Osteoblast (primary cell): Measurements from ENCODE around the gene FRMD6. TPM values are rescaled to one million over a fixed set of nuclear protein-coding genes. Genes with fewer than 3 reads are reported as not detected.

Experiments used
- DNase-seq: peaks from one replicate; pipeline ENCODE4 v3.0.0; 2011; ENCODE audit warnings: low spot score, mixed read lengths; ENCODE audit not compliant: insufficient read length; ENCODE audit errors: missing footprints
- H2AFZ ChIP-seq: 2 replicates; pipeline ENCODE4 v1.6.0; 2011; ENCODE audit warnings: mild to moderate bottlenecking, low read length
- H3K27ac ChIP-seq: 2 replicates; pipeline ENCODE4 v1.5.1; 2011; ENCODE audit warnings: mild to moderate bottlenecking, low read depth, low read length, moderate library complexity
- H3K27me3 ChIP-seq: 2 replicates; pipeline ENCODE4 v1.6.0; 2012; ENCODE audit warnings: mild to moderate bottlenecking, control low read depth, inconsistent platforms, low read length, moderate library complexity; ENCODE audit not compliant: insufficient read depth
- H3K36me3 ChIP-seq: 2 replicates; pipeline ENCODE4 v1.5.1; 2011; ENCODE audit warnings: mild to moderate bottlenecking, low read length, control low read depth, moderate library complexity; ENCODE audit not compliant: insufficient read depth
- H3K4me1 ChIP-seq: 2 replicates; pipeline ENCODE4 v1.5.1; 2011; ENCODE audit warnings: mild to moderate bottlenecking, low read length, control low read depth, moderate library complexity; ENCODE audit not compliant: insufficient read depth
- H3K4me2 ChIP-seq: 2 replicates; pipeline ENCODE4 v1.6.0; 2011; ENCODE audit warnings: mild to moderate bottlenecking, low read length; ENCODE audit not compliant: insufficient read depth
- H3K4me3 ChIP-seq: fragments of 200-600 bp; sonication (generic); 3 replicates; pipeline ENCODE4 v1.5.1; 2012; ENCODE audit warnings: mild to moderate bottlenecking, low read length, inconsistent platforms; ENCODE audit not compliant: insufficient read depth
- H3K79me2 ChIP-seq: 2 replicates; pipeline ENCODE4 v1.6.0; 2012; ENCODE audit warnings: mild to moderate bottlenecking, low read length, control low read depth, inconsistent platforms; ENCODE audit not compliant: insufficient read depth
- H3K9me3 ChIP-seq: 2 replicates; pipeline ENCODE4 v1.5.1; 2011; ENCODE audit warnings: low read depth, low read length, control low read depth
- H4K20me1 ChIP-seq: 2 replicates; pipeline ENCODE4 v1.6.0; 2012; ENCODE audit warnings: mild to moderate bottlenecking, low read length, control low read depth; ENCODE audit not compliant: insufficient read depth
- CTCF ChIP-seq: IDR thresholded peaks from 2 replicates; pipeline ENCODE4 v1.5.1; 2011; ENCODE audit warnings: mild to moderate bottlenecking, low read depth, low read length, moderate library complexity; ENCODE audit errors: extremely low read depth
- total RNA-seq: library from RNA; depleted of rRNA; stranded (reverse); fragments of >200 nt; gene quantifications from 2 replicates; pipeline ENCODE4 v1.2.3, GENCODE V29; 2012

FRMD6 gene
- total RNA-seq, 1 donor: 584 TPM

- TF ChIP-seq CTCF: no peak
- Histone ChIP-seq H3K27ac (peak overlapping the region; percentile 24), H2AFZ (no peak overlapping the region), H3K4me1 (peaks cover 20% of the 10 kb centered on the region), H3K79me2 (peaks cover 15% of the 10 kb centered on the region), H3K27me3 (no peaks in the 10 kb centered on the region), H3K4me3 (no peak overlapping the region), H3K9me3 (no peaks in the 10 kb centered on the region), H4K20me1 (peaks cover 46% of the 10 kb centered on the region), H3K4me2 (no peak overlapping the region), H3K36me3 (peaks cover 97% of the 10 kb centered on the region)
- no peak for DNase-seq
Measured at GRCh38 chr14:51725061-51725460, 73.4 kb downstream of the FRMD6 start.

- Histone ChIP-seq H3K4me3 (no peak overlapping the region), H3K79me2 (peaks cover 7% of the 10 kb centered on the region), H3K9me3 (no peaks in the 10 kb centered on the region), H3K36me3 (peaks cover 97% of the 10 kb centered on the region), H2AFZ (no peak overlapping the region), H3K4me1 (peaks cover 20% of the 10 kb centered on the region), H4K20me1 (peaks cover 44% of the 10 kb centered on the region), H3K4me2 (no peak overlapping the region), H3K27ac (peak overlapping the region; percentile 57), H3K27me3 (no peaks in the 10 kb centered on the region)
- TF ChIP-seq CTCF: no peak
- peak; percentile 71 for DNase-seq
Measured at GRCh38 chr14:51726166-51726899, 74.6 kb downstream of the FRMD6 start.

- H3K4me2 ChIP-seq: no peak overlapping the region
- H3K36me3 ChIP-seq: peaks cover 87% of the 10 kb centered on the region
- no peaks in the 10 kb centered on the region for H3K79me2 ChIP-seq
- no peak overlapping the region for H3K27ac ChIP-seq
- H3K4me3 ChIP-seq: no peak overlapping the region
- H3K4me1 ChIP-seq: peaks cover 20% of the 10 kb centered on the region
- no peaks in the 10 kb centered on the region for H3K9me3 ChIP-seq
- H4K20me1 ChIP-seq: peaks cover 41% of the 10 kb centered on the region
- H3K27me3 ChIP-seq: no peaks in the 10 kb centered on the region
- DNase-seq: no peak
- TF ChIP-seq CTCF: no peak
- H2AFZ ChIP-seq: no peak overlapping the region
Measured at GRCh38 chr14:51727526-51727925, 75.8 kb downstream of the FRMD6 start.

DNA sequence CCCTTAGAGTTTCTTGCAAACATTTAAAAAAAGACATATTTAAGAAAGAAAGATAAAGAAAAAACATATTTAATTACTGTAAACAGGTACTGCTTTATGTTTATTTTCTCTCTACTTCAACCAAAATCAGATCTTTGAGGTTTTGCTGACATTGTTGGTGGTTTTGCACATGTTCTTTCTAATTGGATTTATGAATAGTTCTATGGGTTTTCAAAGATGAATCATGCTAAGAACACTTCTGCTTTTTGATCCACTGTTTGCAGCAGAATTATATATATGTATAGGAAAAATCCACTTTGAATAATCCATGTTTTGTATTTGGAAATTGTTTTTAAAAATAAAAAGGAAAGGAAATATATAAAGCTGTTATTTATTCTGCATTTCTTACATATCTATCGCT is 78.4 kb downstream of the FRMD6 start:
- no peak overlapping the region for H2AFZ ChIP-seq
- H3K4me2 ChIP-seq: no peak overlapping the region
- H4K20me1 ChIP-seq: peaks cover 35% of the 10 kb centered on the region
- DNase-seq: no peak
- peaks cover 62% of the 10 kb centered on the region for H3K36me3 ChIP-seq
- no peaks in the 10 kb centered on the region for H3K27me3 ChIP-seq
- no peaks in the 10 kb centered on the region for H3K79me2 ChIP-seq
- no peak for TF ChIP-seq CTCF
- H3K4me3 ChIP-seq: no peak overlapping the region
- no peak overlapping the region for H3K27ac ChIP-seq
- H3K4me1 ChIP-seq: peaks cover 14% of the 10 kb centered on the region
- H3K9me3 ChIP-seq: no peaks in the 10 kb centered on the region
